Activated CD4-positive, alpha-beta T cell treated with anti-CD3 and anti-CD28 coated beads for 4 hours (primary cell): Measurements from ENCODE around the gene CCDC17.

Source experiments
- DNase-seq, 2 donors: peaks; one replicate each; pipeline ENCODE4 v3.0.0-alpha.2; 2020

The CCDC17 gene

GRCh38 chr1:45574105-45574626 is 49.7 kb downstream of the CCDC17 start:
- no peak for DNase-seq

- no peak for DNase-seq
These were observed 50.5 kb downstream of the CCDC17 start for GRCh38 chr1:45573231-45573804.

- DNase-seq = no peak
These were observed 53.2 kb downstream of the CCDC17 start for GRCh38 chr1:45570631-45571030.
